Measurements from ENCODE around the gene BDNF. TPM values are rescaled to one million over a fixed set of nuclear protein-coding genes. Genes with fewer than 3 reads are reported as not detected.

BDNF gene
- total and polyA plus RNA-seq, 2 donors (not counting 3 experiments of a cell fraction or from before 2014, with no cell fraction given) = 3.1 to 3.6 TPM

DNA sequence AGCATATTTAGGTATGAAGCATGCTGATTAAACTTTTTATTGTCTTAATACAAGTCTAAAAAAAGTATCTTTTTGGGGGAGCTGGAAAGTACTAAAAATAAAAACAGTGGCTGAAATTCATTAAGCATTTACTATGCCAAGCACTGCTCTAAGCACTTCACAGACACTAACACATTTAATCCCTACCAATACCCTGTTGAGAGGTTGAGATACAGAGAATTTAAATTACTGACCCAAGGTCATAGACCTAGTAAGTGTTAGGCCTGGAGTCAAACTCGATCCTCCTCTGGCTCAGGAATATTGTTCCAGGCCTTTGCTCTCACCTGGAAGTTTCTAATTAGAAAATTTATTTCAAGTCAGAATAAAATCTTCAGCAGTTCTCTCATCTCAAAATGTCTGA, 18.6 kb downstream of the BDNF start:
- Histone ChIP-seq H3K36me3 (ENCODE audit: control insufficient read depth in 2 of 2, extremely low read depth in 1 of 2, insufficient read depth in 2 of 2, low read length in 2 of 2) (no peaks in the 10 kb centered on the region), H3K27me3 (ENCODE audit: control insufficient read depth in 2 of 2, insufficient read depth in 2 of 2, low read length in 2 of 2) (no peaks in the 10 kb centered on the region), H4K20me1 (replicated peaks; ENCODE audit: control insufficient read depth, extremely low read depth, insufficient read depth, low read length) (no peaks in the 10 kb centered on the region), H3K4me2 (ENCODE audit: insufficient read depth, low read length) (no peak overlapping the region), H3K4me3 (replicated peaks in 1 of 3; ENCODE audit: insufficient read depth in 1 of 3, low read depth in 1 of 3, low read length in 3 of 3) (no peak overlapping the region), H3K79me2 (ENCODE audit: control insufficient read depth, insufficient read depth, low read length) (no peaks in the 10 kb centered on the region), H3K27ac (ENCODE audit: insufficient read depth, low read depth, low read length) (no peak overlapping the region), H3K9me3 (replicated peaks; ENCODE audit: control insufficient read depth, insufficient read depth, low read length) (no peaks in the 10 kb centered on the region), H2AFZ (ENCODE audit: low read depth, low read length) (no peak overlapping the region), H3K9me1 (replicated peaks; ENCODE audit: control insufficient read depth, extremely low read depth, insufficient read depth, low read length) (no peaks in the 10 kb centered on the region), H3K9ac (replicated peaks; ENCODE audit: extremely low read depth, insufficient read depth, low read length) (no peak overlapping the region), H3K4me1 (ENCODE audit: control insufficient read depth, extremely low read depth, insufficient read depth, low read length) (no peaks in the 10 kb centered on the region)
- ChIA-PET CTCF (no interaction called here), POLR2A (no interaction called here)
- FAIRE-seq = no peak
- intact Hi-C loops (cut with micrococcal nuclease) = no loop called here
- TF ChIP-seq MAX (IDR thresholded peaks at IDR 0.05; ENCODE audit: insufficient read depth, insufficient read length) (no peak), JUN (IDR thresholded peaks at IDR 0.05; ENCODE audit: borderline replicate concordance, insufficient read depth, insufficient read length, low read depth) (no peak), EZH2 (IDR thresholded peaks at IDR 0.05; ENCODE audit: borderline replicate concordance, low read depth, low read length, severe bottlenecking) (no peak), FOS (IDR thresholded peaks at IDR 0.05; ENCODE audit: borderline replicate concordance, insufficient read depth, low read length) (no peak), GATA2 (IDR thresholded peaks at IDR 0.05; ENCODE audit: insufficient read depth, insufficient read length, low read depth, low read length) (no peak), MYC (IDR thresholded peaks at IDR 0.05; ENCODE audit: low read depth, low read length) (no peak), POLR2A (IDR thresholded peaks at IDR 0.05; ENCODE audit: low read depth, low read length) (no peak), POLR2AphosphoS5 (IDR thresholded peaks at IDR 0.05; ENCODE audit: insufficient read depth, low read depth, low read length) (no peak)
- TF ChIP-seq, protein P1, sequence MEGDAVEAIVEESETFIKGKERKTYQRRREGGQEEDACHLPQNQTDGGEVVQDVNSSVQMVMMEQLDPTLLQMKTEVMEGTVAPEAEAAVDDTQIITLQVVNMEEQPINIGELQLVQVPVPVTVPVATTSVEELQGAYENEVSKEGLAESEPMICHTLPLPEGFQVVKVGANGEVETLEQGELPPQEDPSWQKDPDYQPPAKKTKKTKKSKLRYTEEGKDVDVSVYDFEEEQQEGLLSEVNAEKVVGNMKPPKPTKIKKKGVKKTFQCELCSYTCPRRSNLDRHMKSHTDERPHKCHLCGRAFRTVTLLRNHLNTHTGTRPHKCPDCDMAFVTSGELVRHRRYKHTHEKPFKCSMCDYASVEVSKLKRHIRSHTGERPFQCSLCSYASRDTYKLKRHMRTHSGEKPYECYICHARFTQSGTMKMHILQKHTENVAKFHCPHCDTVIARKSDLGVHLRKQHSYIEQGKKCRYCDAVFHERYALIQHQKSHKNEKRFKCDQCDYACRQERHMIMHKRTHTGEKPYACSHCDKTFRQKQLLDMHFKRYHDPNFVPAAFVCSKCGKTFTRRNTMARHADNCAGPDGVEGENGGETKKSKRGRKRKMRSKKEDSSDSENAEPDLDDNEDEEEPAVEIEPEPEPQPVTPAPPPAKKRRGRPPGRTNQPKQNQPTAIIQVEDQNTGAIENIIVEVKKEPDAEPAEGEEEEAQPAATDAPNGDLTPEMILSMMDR (IDR thresholded peaks at IDR 0.05; ENCODE audit: extremely low read depth in 1 of 2, insufficient read depth in 1 of 2, low read depth in 1 of 2, low read length in 2 of 2) = no peak
- DNase-seq (ENCODE audit: low read depth, low spot score) = no peak
- dilution Hi-C loops (cut with MboI; ENCODE audit: extremely low pct_ligation_motif_present, low sequenced_read_pairs) = no loop called here
- no TSS peak for BruUV-seq (replicated peaks)

Measured in endothelial cell of umbilical vein (primary cell).